Activated CD8-positive, alpha-beta memory T cell treated with anti-CD3 and anti-CD28 coated beads, Interleukin-2, amount 50 U/mL, for 24 hours (primary cell): ENCODE results near the gene NEK10.

Experiments used
- DNase-seq: peaks from one replicate; pipeline ENCODE4 v3.0.0-alpha.2; 2020; ENCODE audit errors: extremely low read depth

The NEK10 gene

DNA sequence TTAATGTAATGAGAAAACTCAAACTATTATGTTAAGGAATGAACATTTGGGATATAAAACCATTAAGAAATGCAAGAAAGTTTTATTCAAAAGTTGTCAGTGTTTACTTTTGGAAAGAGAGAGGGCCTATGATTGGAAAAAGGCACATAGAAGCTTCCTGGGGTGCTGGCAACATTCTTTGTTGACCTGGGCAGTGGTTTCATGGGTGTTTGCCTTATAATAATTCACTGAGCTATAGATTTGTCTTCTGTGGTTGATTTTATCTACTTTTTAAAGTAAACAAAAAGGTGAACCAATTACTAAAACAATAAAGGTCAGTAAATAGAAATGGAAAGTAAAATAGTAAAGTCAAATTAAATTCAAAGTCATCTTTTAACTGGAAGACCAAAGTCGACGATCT, 308.8 kb downstream of the NEK10 start:
- DNase-seq: no peak
